Breast epithelium (tissue), 3 donors: ENCODE data around the gene DMD.

ENCODE experiments used
- POLR2A ChIP-seq: fragments of 450-650 bp; IDR thresholded peaks from one replicate; pipeline ENCODE4 v1.6.1; 2016; ENCODE audit warnings: antibody characterized with exemption, mild to moderate bottlenecking, moderate library complexity
- POLR2AphosphoS5 ChIP-seq, 3 donors: sonication (generic); formaldehyde crosslinking; IDR thresholded peaks; one replicate each; pipeline ENCODE4 v1.6.1; 2017; ENCODE audit warnings: antibody characterized with exemption in 3 of 3
- TF ChIP-seq, protein P1 (sequence below), 3 donors: fragments of 450-650 bp; IDR thresholded peaks; one replicate each; pipeline ENCODE4 v1.5.1; 2016 to 2017; ENCODE audit warnings: antibody characterized with exemption in 3 of 3, mild to moderate bottlenecking in 3 of 3, moderate library complexity in 3 of 3

- no peak for TF ChIP-seq POLR2A
- TF ChIP-seq, protein P1, sequence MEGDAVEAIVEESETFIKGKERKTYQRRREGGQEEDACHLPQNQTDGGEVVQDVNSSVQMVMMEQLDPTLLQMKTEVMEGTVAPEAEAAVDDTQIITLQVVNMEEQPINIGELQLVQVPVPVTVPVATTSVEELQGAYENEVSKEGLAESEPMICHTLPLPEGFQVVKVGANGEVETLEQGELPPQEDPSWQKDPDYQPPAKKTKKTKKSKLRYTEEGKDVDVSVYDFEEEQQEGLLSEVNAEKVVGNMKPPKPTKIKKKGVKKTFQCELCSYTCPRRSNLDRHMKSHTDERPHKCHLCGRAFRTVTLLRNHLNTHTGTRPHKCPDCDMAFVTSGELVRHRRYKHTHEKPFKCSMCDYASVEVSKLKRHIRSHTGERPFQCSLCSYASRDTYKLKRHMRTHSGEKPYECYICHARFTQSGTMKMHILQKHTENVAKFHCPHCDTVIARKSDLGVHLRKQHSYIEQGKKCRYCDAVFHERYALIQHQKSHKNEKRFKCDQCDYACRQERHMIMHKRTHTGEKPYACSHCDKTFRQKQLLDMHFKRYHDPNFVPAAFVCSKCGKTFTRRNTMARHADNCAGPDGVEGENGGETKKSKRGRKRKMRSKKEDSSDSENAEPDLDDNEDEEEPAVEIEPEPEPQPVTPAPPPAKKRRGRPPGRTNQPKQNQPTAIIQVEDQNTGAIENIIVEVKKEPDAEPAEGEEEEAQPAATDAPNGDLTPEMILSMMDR (IDR thresholded peaks at IDR 0.05): no peak
- TF ChIP-seq POLR2AphosphoS5 (IDR thresholded peaks at IDR 0.05): no peak
Observed at GRCh38 chrX:32087663-32088062, 1123.7 kb downstream of the DMD start.
